ENCODE measurements around the gene PRRG1. TPM values are rescaled to one million over a fixed set of nuclear protein-coding genes. Genes with fewer than 3 reads are reported as not detected.

Gene PRRG1
- polyA plus RNA-seq, 1 donor from 2014 or later: 9.1 TPM

- Histone ChIP-seq H3K9me2 (ENCODE audit: insufficient read depth, low read length) (no peaks in the 10 kb centered on the region), H3F3A (ENCODE audit: insufficient read depth, low read length, poor library complexity, severe bottlenecking) (no peaks in the 10 kb centered on the region), H3K4me2 (ENCODE audit: low read length) (no peak overlapping the region), H3K9me3 (ENCODE audit: low read length) (no peaks in the 10 kb centered on the region), H3K4me3 (ENCODE audit: low read length) (no peak overlapping the region), H2AFZ (ENCODE audit: low read depth, low read length) (no peak overlapping the region), H4K20me1 (ENCODE audit: insufficient read depth) (no peaks in the 10 kb centered on the region), H3K79me2 (replicated peaks; ENCODE audit: insufficient read depth, low read length) (no peaks in the 10 kb centered on the region), H3K36me3 (ENCODE audit: insufficient read depth, low read length) (no peaks in the 10 kb centered on the region), H3K27me3 (ENCODE audit: insufficient read depth, low read depth, low read length) (no peaks in the 10 kb centered on the region), H3K27ac (ENCODE audit: low read length) (no peak overlapping the region), H3K9ac (ENCODE audit: low read length) (no peak overlapping the region)
- TF ChIP-seq SMC3 (conservative IDR thresholded peaks at IDR 0.05; ENCODE audit: poor library complexity) (no peak), EZH2 (IDR thresholded peaks at IDR 0.05; ENCODE audit: borderline replicate concordance, insufficient read depth, low read length, poor library complexity, severe bottlenecking) (no peak), CTCF (IDR thresholded peaks at IDR 0.05; ENCODE audit: poor library complexity, severe bottlenecking) (no peak), POLR2AphosphoS5 (IDR thresholded peaks at IDR 0.05) (no peak), RAD21 (conservative IDR thresholded peaks at IDR 0.05) (no peak), REST (IDR thresholded peaks at IDR 0.05; ENCODE audit: borderline replicate concordance) (no peak), TAF1 (IDR thresholded peaks at IDR 0.05; ENCODE audit: low read depth) (no peak), MXI1 (conservative IDR thresholded peaks at IDR 0.05; ENCODE audit: poor library complexity, severe bottlenecking) (no peak)
Measured at GRCh38 chrX:37388413-37388812, 39.2 kb downstream of the PRRG1 start.

- Histone ChIP-seq H3K9me3 (ENCODE audit: low read length) (no peaks in the 10 kb centered on the region), H3K9ac (ENCODE audit: low read length) (no peak overlapping the region), H2AFZ (ENCODE audit: low read depth, low read length) (no peak overlapping the region), H3K27ac (ENCODE audit: low read length) (no peak overlapping the region), H3K79me2 (replicated peaks; ENCODE audit: insufficient read depth, low read length) (no peaks in the 10 kb centered on the region), H3K36me3 (ENCODE audit: insufficient read depth, low read length) (no peaks in the 10 kb centered on the region), H3K4me2 (ENCODE audit: low read length) (no peak overlapping the region), H3F3A (ENCODE audit: insufficient read depth, low read length, poor library complexity, severe bottlenecking) (no peaks in the 10 kb centered on the region), H3K27me3 (ENCODE audit: insufficient read depth, low read depth, low read length) (no peaks in the 10 kb centered on the region), H4K20me1 (ENCODE audit: insufficient read depth) (no peaks in the 10 kb centered on the region), H3K4me3 (ENCODE audit: low read length) (no peak overlapping the region), H3K9me2 (ENCODE audit: insufficient read depth, low read length) (no peaks in the 10 kb centered on the region)
- TF ChIP-seq TAF1 (IDR thresholded peaks at IDR 0.05; ENCODE audit: low read depth): no peak
Measured at GRCh38 chrX:37405956-37406355, 56.8 kb downstream of the PRRG1 start.

GRCh38 chrX:37407736-37408135 is 58.6 kb downstream of the PRRG1 start:
- no peaks in the 10 kb centered on the region for H3K27me3 ChIP-seq (ENCODE audit: insufficient read depth, low read depth, low read length)
- no peaks in the 10 kb centered on the region for H4K20me1 ChIP-seq (ENCODE audit: insufficient read depth)
- no peak for TF ChIP-seq RAD21 (conservative IDR thresholded peaks at IDR 0.05)
- TF ChIP-seq TAF1 (IDR thresholded peaks at IDR 0.05; ENCODE audit: low read depth): no peak
- TF ChIP-seq POLR2AphosphoS5 (IDR thresholded peaks at IDR 0.05): no peak
- no peak for TF ChIP-seq CTCF (IDR thresholded peaks at IDR 0.05; ENCODE audit: poor library complexity, severe bottlenecking)
- no peak for TF ChIP-seq SMC3 (conservative IDR thresholded peaks at IDR 0.05; ENCODE audit: poor library complexity)
- no peak for TF ChIP-seq REST (IDR thresholded peaks at IDR 0.05; ENCODE audit: borderline replicate concordance)
- TF ChIP-seq MXI1 (conservative IDR thresholded peaks at IDR 0.05; ENCODE audit: poor library complexity, severe bottlenecking): no peak
- TF ChIP-seq EZH2 (IDR thresholded peaks at IDR 0.05; ENCODE audit: borderline replicate concordance, insufficient read depth, low read length, poor library complexity, severe bottlenecking): no peak
- TF ChIP-seq EP300 (conservative IDR thresholded peaks at IDR 0.05; ENCODE audit: poor library complexity, severe bottlenecking): no peak
- no peak overlapping the region for H3K27ac ChIP-seq (ENCODE audit: low read length)
- H3K4me2 ChIP-seq (ENCODE audit: low read length): no peak overlapping the region
- no peaks in the 10 kb centered on the region for H3K9me3 ChIP-seq (ENCODE audit: low read length)
- no peak overlapping the region for H3K4me3 ChIP-seq (ENCODE audit: low read length)
- H3K36me3 ChIP-seq (ENCODE audit: insufficient read depth, low read length): no peaks in the 10 kb centered on the region
- H2AFZ ChIP-seq (ENCODE audit: low read depth, low read length): no peak overlapping the region
- no peak overlapping the region for H3K9ac ChIP-seq (ENCODE audit: low read length)
- H3K79me2 ChIP-seq (replicated peaks; ENCODE audit: insufficient read depth, low read length): no peaks in the 10 kb centered on the region
- no peaks in the 10 kb centered on the region for H3K9me2 ChIP-seq (ENCODE audit: insufficient read depth, low read length)
- no peaks in the 10 kb centered on the region for H3F3A ChIP-seq (ENCODE audit: insufficient read depth, low read length, poor library complexity, severe bottlenecking)

Measured in neural cell (in vitro differentiated cells).